Activated naive CD8-positive, alpha-beta T cell (primary cell): ENCODE measurements around the gene USP22.
"Not testable (repeated sequence)": the region's sequence is repeated elsewhere in the genome, so short reads cannot be mapped to it uniquely, and the experiment has no call there.

Source experiments
- H3K27ac Mint-ChIP-seq: one replicate; pipeline ENCODE4 v1.8.0; 2021; ENCODE audit warnings: mixed read lengths
- H3K27me3 Mint-ChIP-seq: one replicate; pipeline ENCODE4 v1.8.0; 2021; ENCODE audit warnings: mixed read lengths
- H3K36me3 Mint-ChIP-seq: one replicate; pipeline ENCODE4 v1.8.0; 2021; ENCODE audit warnings: mixed read lengths
- H3K4me1 Mint-ChIP-seq: one replicate; pipeline ENCODE4 v1.8.0; 2021; ENCODE audit warnings: low read depth, mixed read lengths
- H3K4me3 Mint-ChIP-seq: one replicate; pipeline ENCODE4 v1.8.0; 2021; ENCODE audit warnings: mild to moderate bottlenecking, mixed read lengths
- H3K9me3 Mint-ChIP-seq: one replicate; pipeline ENCODE4 v1.8.0; 2021; ENCODE audit warnings: low read depth, mixed read lengths

Gene USP22

GRCh38 chr17:21061971-21062526 lies 19.2 kb upstream of the USP22 start:
- Mint-ChIP-seq H3K4me3 (no peak overlapping the region), H3K27ac (no peak overlapping the region), H3K27me3 (no peaks in the 10 kb centered on the region), H3K4me1 (no peaks in the 10 kb centered on the region), H3K36me3 (no peaks in the 10 kb centered on the region), H3K9me3 (no peaks in the 10 kb centered on the region)

DNA sequence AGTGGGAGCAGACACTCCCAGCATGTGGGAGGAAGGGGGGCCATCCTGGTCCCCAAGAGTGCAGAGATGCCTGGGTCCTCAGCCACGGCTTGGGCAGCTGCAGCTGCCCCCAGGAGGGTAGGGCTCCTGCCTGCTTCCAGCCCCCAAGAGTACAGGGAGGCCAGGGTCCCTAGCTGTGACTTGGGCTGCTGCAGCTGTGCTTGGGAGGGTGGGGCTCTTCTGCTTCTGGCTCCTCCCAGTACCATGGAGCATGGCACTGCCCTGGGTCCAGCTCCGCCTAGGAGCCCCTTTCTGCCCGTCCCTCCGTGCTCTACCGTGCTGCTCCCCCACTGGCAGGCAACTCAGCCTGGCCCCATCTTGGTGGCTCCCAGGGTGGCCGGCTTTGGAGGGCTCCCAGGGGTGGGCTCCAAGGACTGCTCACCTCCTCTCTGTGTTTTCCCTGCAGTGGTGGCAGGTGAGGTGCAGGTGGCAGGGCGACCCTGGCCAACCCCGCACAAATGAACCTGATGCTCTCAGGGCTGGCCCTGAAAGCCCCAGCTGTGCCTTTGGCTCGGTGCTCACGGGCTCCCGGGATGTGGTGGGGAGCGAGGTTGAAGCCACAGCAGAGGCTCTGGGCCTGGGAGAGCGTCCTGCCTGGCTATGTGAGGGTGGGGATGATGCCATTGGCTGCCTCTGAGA lies 18.5 kb upstream of the USP22 start:
- no peak overlapping the region for H3K27ac Mint-ChIP-seq
- H3K9me3 Mint-ChIP-seq = no peaks in the 10 kb centered on the region
- no peaks in the 10 kb centered on the region for H3K4me1 Mint-ChIP-seq
- no peaks in the 10 kb centered on the region for H3K36me3 Mint-ChIP-seq
- no peak overlapping the region for H3K4me3 Mint-ChIP-seq
- H3K27me3 Mint-ChIP-seq = no peaks in the 10 kb centered on the region

DNA sequence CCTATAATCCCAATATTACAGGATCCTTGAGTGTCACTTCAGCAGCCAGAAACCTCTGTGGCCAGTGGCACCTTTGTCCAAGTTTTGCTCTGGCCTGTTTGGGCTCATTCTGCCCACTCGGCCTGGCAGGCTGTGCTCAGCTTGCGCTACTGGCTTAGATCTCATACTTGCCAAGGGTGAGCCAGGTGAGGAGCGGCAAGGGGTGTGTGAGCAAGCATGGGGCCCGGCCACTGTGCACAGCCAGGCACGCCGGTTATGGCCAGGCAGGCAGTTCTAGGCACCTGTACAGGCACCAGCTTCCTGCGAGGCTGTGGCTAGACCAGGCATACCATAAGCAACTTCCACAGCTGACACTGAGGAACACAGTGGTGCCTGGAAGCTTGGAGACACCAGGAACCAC lies 16.9 kb upstream of the USP22 start:
- no peaks in the 10 kb centered on the region for H3K36me3 Mint-ChIP-seq
- no peaks in the 10 kb centered on the region for H3K4me1 Mint-ChIP-seq
- H3K27ac Mint-ChIP-seq = no peak overlapping the region
- H3K4me3 Mint-ChIP-seq = no peak overlapping the region
- no peaks in the 10 kb centered on the region for H3K27me3 Mint-ChIP-seq
- H3K9me3 Mint-ChIP-seq = no peaks in the 10 kb centered on the region

DNA sequence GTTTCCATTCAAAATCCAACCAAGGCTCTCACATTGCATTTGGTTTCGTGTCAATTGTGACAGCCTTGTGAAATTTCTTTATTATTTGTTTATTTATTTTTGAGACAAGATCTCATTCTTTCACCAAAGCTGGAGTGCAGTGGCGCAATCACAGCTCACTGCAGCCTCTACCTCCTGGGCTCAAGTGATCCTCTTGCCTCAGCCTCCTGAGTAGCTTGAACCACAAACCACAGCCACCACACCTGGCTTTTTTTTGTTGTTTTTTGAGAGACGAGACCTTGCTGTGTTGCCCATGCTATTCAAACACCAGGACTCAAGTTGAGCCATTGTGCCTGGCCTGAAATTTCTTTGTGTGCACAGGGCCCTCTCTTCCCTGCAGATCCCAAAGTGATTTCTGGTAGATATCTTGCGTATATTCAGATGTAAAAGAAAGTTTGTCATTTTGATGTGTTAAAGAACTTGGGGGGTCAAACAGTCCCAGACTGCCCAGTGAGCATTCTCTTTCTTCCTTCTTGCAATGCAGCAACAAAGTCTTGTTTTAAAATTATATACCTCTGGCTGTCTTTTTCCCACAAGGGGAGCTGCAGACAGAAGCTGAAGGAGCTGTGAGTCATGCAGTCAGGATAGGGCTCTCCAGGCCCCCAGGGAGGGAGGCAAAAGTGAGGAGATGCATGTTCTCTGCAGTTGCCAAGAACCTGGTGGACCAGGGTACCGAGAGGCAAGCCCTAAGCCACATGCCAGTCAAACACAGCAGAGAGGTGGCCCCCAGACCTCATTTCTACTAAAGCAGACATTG lies 15.5 kb upstream of the USP22 start:
- no peak overlapping the region for H3K27ac Mint-ChIP-seq
- no peaks in the 10 kb centered on the region for H3K9me3 Mint-ChIP-seq
- no peak overlapping the region for H3K4me3 Mint-ChIP-seq
- peaks cover 3% of the 10 kb centered on the region for H3K27me3 Mint-ChIP-seq
- no peaks in the 10 kb centered on the region for H3K36me3 Mint-ChIP-seq
- no peaks in the 10 kb centered on the region for H3K4me1 Mint-ChIP-seq

- H3K27me3 Mint-ChIP-seq = peaks cover 13% of the 10 kb centered on the region
- H3K9me3 Mint-ChIP-seq, H3K36me3 Mint-ChIP-seq, H3K27ac Mint-ChIP-seq, H3K4me1 Mint-ChIP-seq, H3K4me3 Mint-ChIP-seq: not testable (repeated sequence)
Measured at GRCh38 chr17:21053056-21053455, 10.2 kb upstream of the USP22 start.

DNA sequence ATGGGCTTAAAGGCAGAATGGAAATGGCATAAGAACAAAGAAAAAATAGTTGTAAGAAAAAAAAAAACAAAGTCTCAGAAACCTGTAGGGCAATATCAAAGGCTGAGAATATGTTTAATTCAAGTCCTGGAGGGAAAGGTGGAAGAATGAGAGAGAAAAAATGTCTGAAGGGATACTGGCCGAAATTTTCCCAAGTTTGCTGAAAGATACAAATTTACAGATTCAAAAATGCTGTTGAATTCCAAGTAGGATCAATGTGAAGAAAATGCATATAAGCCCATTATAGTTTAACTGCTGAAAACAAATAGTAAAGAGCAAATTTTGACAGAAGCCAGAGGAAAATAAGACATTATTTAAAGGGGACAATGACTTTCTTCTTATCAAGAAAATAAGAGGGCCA lies 6.6 kb upstream of the USP22 start:
- Mint-ChIP-seq H3K27ac (no peak overlapping the region), H3K36me3 (no peaks in the 10 kb centered on the region), H3K27me3 (peaks cover 12% of the 10 kb centered on the region), H3K4me3 (no peak overlapping the region), H3K9me3 (no peaks in the 10 kb centered on the region), H3K4me1 (peaks cover 1% of the 10 kb centered on the region)

DNA sequence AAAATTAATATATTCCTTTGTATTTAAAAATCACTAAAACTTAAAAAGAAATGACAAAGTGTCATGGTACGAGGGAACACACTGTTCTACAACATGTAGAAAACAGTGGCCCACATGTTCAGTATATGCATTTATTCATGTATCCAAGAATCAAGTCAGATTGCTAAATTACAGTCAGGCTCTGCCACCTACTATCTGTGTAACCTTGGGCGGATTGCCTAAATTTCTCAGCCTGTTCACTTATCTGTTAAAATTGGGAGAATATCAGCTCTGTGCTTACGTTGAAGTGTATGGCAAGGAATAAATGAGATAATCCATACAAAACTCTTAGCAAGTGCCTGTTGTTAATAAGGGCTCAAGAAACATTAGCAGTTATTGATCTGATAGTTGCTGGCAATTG lies 3.4 kb upstream of the USP22 start:
- Mint-ChIP-seq H3K4me1 (peaks cover 11% of the 10 kb centered on the region), H3K36me3 (no peaks in the 10 kb centered on the region)

GRCh38 chr17:21044971-21045370 lies 2.2 kb upstream of the USP22 start:
- Mint-ChIP-seq H3K36me3 (peaks cover 2% of the 10 kb centered on the region), H3K27ac (peak overlapping the region; percentile 92), H3K9me3 (no peaks in the 10 kb centered on the region), H3K4me3 (no peak overlapping the region), H3K4me1 (peaks cover 20% of the 10 kb centered on the region), H3K27me3 (peaks cover 7% of the 10 kb centered on the region)

More for the DNA sequence above, 3.4 kb upstream of the USP22 start:
- no peak overlapping the region for H3K4me3 Mint-ChIP-seq
- peaks cover 9% of the 10 kb centered on the region for H3K27me3 Mint-ChIP-seq
- H3K9me3 Mint-ChIP-seq = no peaks in the 10 kb centered on the region
- H3K27ac Mint-ChIP-seq = no peak overlapping the region

DNA sequence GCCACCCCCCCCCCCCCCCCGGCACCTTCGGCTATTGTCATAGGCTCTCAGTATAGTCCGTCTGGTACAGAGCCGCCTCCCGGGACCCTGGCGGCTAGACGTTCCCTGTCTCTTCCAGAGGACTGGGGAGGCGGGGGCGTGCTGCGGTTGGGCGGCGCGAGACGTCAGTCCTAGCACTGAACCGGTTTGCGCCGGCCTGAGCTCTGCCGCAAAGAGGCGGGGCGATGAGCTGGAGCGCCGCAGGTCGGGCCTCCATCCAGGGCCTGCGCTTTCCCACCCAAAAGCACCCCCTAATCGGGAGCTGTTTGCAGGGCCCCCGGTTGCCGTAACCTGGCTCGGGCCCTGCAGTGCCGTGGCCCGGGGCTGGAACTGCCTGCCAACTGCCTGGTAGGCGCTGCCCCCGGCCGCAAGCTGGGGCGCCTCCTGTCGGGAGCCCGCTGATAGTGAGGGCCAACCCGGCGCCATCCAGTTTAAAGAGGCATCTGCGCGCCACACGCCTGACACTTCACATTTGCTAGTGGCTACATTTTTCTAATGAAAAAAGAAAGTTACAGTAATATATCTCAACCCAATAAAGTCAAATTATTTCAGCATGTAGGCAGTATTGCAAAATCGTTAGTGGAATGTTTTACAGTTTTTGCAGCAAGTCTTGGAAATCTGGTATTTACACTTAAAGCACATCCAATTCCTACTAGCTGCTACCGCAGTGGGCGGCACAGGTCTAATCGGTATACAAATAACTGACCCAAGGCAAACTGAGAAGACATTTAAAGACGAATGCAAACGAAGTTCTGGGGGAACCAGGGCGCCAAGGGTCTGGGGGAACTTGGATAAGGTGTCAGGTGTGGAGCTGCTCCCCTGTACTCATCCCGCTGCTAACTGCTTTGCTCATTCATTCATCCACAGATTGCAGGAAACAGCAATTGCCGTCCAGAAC lies 753 bp upstream of the USP22 start:
- peaks cover 28% of the 10 kb centered on the region for H3K4me1 Mint-ChIP-seq
- peaks cover 2% of the 10 kb centered on the region for H3K27me3 Mint-ChIP-seq
- peak overlapping the region; percentile 80 for H3K4me3 Mint-ChIP-seq
- peak overlapping the region; percentile 92 for H3K27ac Mint-ChIP-seq
- H3K9me3 Mint-ChIP-seq = no peaks in the 10 kb centered on the region
- H3K36me3 Mint-ChIP-seq = peaks cover 2% of the 10 kb centered on the region

- H3K27me3 Mint-ChIP-seq = no peaks in the 10 kb centered on the region
- peaks cover 2% of the 10 kb centered on the region for H3K36me3 Mint-ChIP-seq
- peaks cover 40% of the 10 kb centered on the region for H3K4me1 Mint-ChIP-seq
- H3K9me3 Mint-ChIP-seq = no peaks in the 10 kb centered on the region
- H3K4me3 Mint-ChIP-seq = peak overlapping the region; percentile 95
- peak overlapping the region; percentile 92 for H3K27ac Mint-ChIP-seq
Measured at GRCh38 chr17:21041741-21042457, 912 bp downstream of the USP22 start.

- peaks cover 4% of the 10 kb centered on the region for H3K36me3 Mint-ChIP-seq
- no peaks in the 10 kb centered on the region for H3K9me3 Mint-ChIP-seq
- H3K4me3 Mint-ChIP-seq = peak overlapping the region; percentile 95
- peaks cover 58% of the 10 kb centered on the region for H3K4me1 Mint-ChIP-seq
- no peaks in the 10 kb centered on the region for H3K27me3 Mint-ChIP-seq
- H3K27ac Mint-ChIP-seq = peak overlapping the region; percentile 92
Measured at GRCh38 chr17:21039839-21040575, 2.8 kb downstream of the USP22 start.

DNA sequence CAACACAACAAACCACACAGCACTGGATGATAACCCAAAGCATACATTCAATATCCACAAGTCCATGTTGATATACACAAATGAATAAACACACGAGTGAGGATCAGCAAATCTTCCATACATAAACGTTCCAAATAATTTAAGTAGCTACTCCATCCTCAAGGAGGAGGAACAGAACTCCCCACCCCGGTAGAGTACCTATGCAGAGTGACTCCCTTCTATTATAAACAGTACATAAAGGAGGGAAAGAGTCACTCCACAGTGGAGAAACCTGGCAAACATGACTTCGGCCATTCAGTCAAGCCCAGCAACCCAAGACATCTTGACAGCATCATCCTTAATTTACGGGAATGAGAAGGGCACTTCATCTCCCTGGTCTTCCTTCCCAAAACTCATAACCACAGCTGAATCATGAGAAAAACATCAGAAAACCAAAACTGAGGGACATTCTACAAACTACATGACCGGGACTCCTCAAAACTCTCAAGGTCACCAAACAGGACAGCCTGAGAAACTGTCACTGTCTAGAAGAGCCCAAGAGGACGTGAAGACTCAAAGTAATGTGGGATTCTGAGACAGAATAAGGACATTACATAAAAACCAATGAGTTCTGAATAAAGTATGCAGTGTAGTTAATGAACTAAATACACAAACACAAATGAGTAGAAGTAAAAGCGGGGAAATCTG lies 5.6 kb downstream of the USP22 start:
- H3K4me3 Mint-ChIP-seq = no peak overlapping the region

GRCh38 chr17:21036361-21036881 lies 6.4 kb downstream of the USP22 start:
- H3K27ac Mint-ChIP-seq = peak overlapping the region; percentile 71
- peaks cover 8% of the 10 kb centered on the region for H3K36me3 Mint-ChIP-seq
- no peaks in the 10 kb centered on the region for H3K27me3 Mint-ChIP-seq
- H3K9me3 Mint-ChIP-seq = no peaks in the 10 kb centered on the region
- peak overlapping the region; percentile 57 for H3K4me3 Mint-ChIP-seq
- H3K4me1 Mint-ChIP-seq = peaks cover 78% of the 10 kb centered on the region

More for the DNA sequence above, 5.6 kb downstream of the USP22 start:
- Mint-ChIP-seq H3K27me3 (no peaks in the 10 kb centered on the region), H3K36me3 (peaks cover 8% of the 10 kb centered on the region), H3K27ac (peak overlapping the region; percentile 41), H3K9me3 (no peaks in the 10 kb centered on the region), H3K4me1 (peaks cover 72% of the 10 kb centered on the region)
